Stimulated activated CD8-positive, alpha-beta memory T cell treated with anti-CD3 and anti-CD28 coated beads, Interleukin-4, amount 100 ng/mL, for 4 hours (primary cell): ENCODE results near the gene BAZ2B.
"Not testable (repeated sequence)": the region's sequence is repeated elsewhere in the genome, so short reads cannot be mapped to it uniquely, and the experiment has no call there.

ENCODE experiments used
- DNase-seq, 2 donors: peaks; one replicate each; pipeline ENCODE4 v3.0.0-alpha.2; 2020; ENCODE audit warnings: low read depth in 2 of 2, low spot score in 1 of 2

Gene BAZ2B

GRCh38 chr2:159427048-159427447 is 189.3 kb downstream of the BAZ2B start:
- DNase-seq: no peak

DNA sequence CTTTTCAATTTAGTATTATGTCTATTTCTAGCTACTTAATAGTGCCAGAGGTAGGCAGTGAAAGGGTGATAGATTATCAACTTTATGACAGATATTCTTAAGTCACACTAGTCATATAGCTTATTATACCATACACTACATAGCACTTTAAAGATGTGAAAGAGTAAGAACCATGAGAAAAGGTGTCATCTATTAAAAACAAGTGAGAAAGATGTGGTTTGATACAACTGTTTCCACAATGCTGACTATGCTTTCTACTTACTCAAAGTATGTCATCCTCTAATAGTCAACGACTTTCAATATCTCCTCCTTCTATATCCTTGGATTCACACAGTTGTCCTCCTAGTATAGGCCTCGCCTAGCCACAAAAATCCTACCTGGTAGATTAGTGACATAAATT is 196.9 kb downstream of the BAZ2B start:
- no peak for DNase-seq

- no peak for DNase-seq
Measured at GRCh38 chr2:159411460-159411859, 204.9 kb downstream of the BAZ2B start.

GRCh38 chr2:159410276-159410675 is 206.1 kb downstream of the BAZ2B start:
- no peak for DNase-seq

DNA sequence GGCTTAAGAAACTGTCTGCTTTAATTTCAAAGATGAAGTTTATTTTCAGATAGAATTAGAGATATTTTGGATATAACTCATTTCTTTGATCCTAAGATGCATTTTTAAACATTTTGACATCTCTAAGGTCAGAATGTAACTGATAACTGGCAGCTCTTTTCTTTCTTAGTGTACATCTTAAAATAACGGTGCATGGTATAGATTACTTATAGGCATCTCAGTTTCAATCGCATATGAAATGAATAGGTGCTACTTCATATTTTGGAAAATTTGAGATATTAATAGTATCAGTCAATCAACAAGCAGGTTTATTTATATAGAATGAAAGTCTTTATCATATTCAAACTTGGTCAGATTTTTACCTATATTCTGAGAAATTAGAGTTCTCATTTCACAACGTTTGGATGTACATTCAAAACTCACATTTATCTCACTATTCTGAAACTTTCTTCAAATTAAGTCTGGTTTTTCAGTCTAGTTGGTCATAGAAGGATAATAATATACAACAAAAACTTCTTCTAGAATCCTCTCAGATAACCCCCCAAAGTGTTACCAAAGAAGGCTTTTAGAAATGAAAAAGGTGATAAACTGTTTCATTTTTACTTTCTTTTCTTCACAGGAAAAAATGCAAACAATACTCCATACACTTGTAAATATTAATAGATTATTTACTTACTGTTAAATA is 207.1 kb downstream of the BAZ2B start:
- DNase-seq: no peak

- no peak for DNase-seq
Measured at GRCh38 chr2:159402790-159403189, 213.6 kb downstream of the BAZ2B start.

DNA sequence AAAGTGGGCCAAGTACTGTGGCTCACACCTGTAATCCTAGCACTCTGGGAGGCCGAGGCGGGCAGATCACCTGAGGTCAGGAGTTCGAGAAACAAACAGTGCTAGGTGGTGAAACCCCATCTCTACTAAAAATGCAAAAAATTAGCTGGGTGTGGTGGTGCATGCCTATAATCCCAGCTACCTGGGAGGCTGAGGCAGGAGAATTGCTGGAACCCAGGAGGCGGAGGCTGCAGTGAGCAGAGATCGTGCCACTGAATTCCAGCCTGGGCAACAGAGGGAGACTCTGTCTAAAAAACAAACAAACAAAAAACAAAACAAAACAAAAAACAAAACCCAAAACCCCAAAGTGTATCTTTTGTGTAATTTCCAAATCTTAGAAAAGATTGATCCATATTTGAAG is 214.2 kb downstream of the BAZ2B start:
- not testable (repeated sequence) for DNase-seq

GRCh38 chr2:159399716-159400415 is 216.5 kb downstream of the BAZ2B start:
- no peak for DNase-seq

GRCh38 chr2:159396799-159397198 is 219.5 kb downstream of the BAZ2B start:
- no peak for DNase-seq

- no peak for DNase-seq
Measured at GRCh38 chr2:159382447-159383028, 233.8 kb downstream of the BAZ2B start.

DNA sequence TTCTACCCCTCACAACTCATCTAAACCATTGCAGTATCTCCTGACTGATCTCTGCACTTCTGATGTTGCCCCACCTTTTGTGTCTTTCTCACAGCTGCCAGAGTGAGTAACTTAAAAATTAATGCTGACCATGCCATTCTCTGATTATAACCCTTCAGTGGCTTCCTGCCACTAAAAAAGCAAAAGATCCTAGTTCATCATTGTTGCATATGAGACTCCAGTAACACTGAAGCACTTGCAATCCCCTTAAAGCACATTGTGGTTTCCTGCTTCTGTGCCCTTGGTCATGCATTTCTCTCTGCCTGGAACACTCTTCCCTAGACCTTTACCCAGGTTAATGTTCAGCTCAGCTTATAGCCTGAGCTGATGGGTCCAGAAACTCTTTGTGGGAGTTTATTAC is 234.8 kb downstream of the BAZ2B start:
- no peak for DNase-seq

DNA sequence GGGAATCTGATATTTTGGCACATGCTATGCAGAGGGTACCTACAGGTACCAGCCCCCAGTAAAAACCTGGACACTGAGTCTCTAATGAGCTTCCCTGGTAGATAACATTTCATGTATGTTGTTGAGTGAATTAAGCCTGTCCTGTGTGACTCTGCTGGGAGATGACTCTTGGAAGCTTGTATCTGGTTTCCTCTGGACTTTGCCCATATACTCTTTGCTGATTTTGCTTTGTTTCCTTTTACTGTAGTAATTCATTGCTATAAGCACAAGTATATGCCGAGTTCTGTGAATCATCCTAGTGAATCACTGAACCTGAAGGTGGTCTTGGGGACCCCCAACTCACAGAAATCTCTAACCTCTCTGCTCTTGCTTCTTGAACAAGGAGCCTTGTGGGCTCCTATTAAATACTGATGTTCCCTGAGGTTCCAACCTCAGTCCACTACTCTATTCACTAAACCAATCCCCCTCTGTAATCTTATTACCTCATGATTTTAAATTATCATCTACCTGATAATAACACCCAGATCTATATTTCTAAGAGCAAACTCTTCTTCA is 235.6 kb downstream of the BAZ2B start:
- DNase-seq: no peak

DNA sequence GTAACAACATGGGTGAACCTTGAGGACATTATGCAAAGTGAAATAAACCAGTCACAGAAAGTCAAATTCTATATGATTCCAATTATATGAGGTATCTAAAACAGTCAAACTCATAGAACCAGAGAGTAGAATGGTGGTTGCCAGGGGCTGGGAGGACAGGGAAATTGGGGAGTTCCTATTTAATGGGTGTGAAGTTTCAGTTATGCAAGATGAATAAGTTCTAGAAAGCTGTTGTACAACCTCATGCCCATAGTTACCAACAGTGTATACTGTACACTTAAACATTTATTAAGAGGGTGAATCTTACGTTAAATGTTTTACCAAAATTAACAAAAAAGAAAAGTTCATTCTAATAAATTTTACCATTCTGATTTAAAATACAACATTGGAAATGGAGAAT is 237.2 kb downstream of the BAZ2B start:
- no peak for DNase-seq

- DNase-seq: no peak
Measured at GRCh38 chr2:159375241-159375640, 241.1 kb downstream of the BAZ2B start.

DNA sequence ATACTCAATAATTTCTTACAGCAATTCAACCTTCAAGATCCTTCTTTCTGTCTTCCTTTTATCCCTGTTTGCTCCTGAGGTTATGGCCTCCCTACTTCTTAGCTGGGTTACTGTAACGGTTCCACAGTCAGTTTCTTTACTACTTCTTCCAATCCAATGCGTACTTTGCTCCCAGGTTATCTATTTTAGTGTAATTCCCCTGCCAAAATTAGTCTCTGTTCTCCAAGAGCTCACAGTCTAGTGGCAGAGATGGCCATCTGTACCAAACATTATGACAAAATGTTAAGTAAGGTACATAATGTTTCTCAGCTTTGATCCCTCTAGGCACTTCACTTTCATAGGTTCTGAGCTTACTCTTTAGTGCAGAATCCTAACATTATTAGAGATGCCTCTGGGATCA is 244.8 kb downstream of the BAZ2B start:
- no peak for DNase-seq

GRCh38 chr2:159366538-159366937 is 249.8 kb downstream of the BAZ2B start:
- DNase-seq: no peak

GRCh38 chr2:159362816-159363251 is 253.5 kb downstream of the BAZ2B start:
- no peak for DNase-seq

DNA sequence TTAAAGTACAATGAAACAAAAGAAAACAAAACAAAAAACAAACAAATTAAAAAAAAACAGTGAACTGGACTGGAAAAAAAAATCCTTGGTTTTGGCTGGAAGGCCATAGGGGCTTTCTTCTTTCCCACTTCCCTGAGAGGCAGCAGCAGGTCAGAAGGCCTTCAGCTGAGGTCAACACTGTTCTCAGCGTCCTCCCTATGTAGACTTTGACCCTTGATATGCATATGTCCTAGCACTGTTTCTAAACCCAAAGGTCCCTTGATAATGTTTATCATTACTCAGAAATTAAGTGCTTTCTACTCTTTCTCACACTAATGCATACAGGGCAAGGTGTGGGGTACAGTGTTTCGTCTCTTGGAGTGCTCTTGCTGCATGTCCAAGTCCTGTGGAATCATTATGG is 254.3 kb downstream of the BAZ2B start:
- no peak for DNase-seq

GRCh38 chr2:159361603-159362002 is 254.7 kb downstream of the BAZ2B start:
- DNase-seq: not testable (repeated sequence)

GRCh38 chr2:159356053-159356554 is 260.2 kb downstream of the BAZ2B start:
- no peak for DNase-seq

GRCh38 chr2:159351977-159352376 is 264.4 kb downstream of the BAZ2B start:
- DNase-seq: no peak
